GM12891 (cell line): ENCODE measurements around the gene DIS3L2.

Experiments used
- POLR2A ChIP-seq: IDR thresholded peaks from 2 replicates; pipeline ENCODE4 v1.6.1; 2011; ENCODE audit warnings: low read depth, low read length, control low read depth
- POLR2AphosphoS5 ChIP-seq: IDR thresholded peaks from 2 replicates; pipeline ENCODE4 v1.6.1; 2011; ENCODE audit warnings: low read depth, low read length, control low read depth
- POU2F2 ChIP-seq: IDR thresholded peaks from 2 replicates; pipeline ENCODE4 v1.6.1; 2011; ENCODE audit warnings: low read depth, mild to moderate bottlenecking, control low read depth, low read length, moderate library complexity
- SPI1 ChIP-seq: IDR thresholded peaks from 2 replicates; pipeline ENCODE4 v1.6.1; 2011; ENCODE audit warnings: low read depth, low read length, control low read depth
- TAF1 ChIP-seq: IDR thresholded peaks from 2 replicates; pipeline ENCODE4 v1.6.1; 2011; ENCODE audit warnings: low read depth, low read length, control low read depth

- TF ChIP-seq POLR2A (no peak), SPI1 (no peak), TAF1 (no peak), POLR2AphosphoS5 (no peak), POU2F2 (no peak)
Measured at GRCh38 chr2:232219932-232220331, 258.4 kb downstream of the DIS3L2 start.
